ENCODE measurements around the gene GLI3.
A peak's percentile ranks its signal among the peaks of the same experiment; 100 is the strongest.

The GLI3 gene

GRCh38 chr7:42237811-42238541, 967 bp upstream of the GLI3 start:
- no peak for TF ChIP-seq CTCF (IDR thresholded peaks at IDR 0.05; ENCODE audit: insufficient read depth, low read depth, low read length, missing control alignments)
- peak; percentile 51 for DNase-seq (ENCODE audit: low read depth)
- H3K4me3 ChIP-seq (ENCODE audit: low read length) = peak overlapping the region; percentile 78

- H3K4me3 ChIP-seq (ENCODE audit: low read length) = peak overlapping the region; percentile 78
- no peak for TF ChIP-seq CTCF (IDR thresholded peaks at IDR 0.05; ENCODE audit: insufficient read depth, low read depth, low read length, missing control alignments)
- peak; percentile 54 for DNase-seq (ENCODE audit: low read depth)
These were observed 588 bp downstream of the GLI3 start for GRCh38 chr7:42236266-42236975.

DNA sequence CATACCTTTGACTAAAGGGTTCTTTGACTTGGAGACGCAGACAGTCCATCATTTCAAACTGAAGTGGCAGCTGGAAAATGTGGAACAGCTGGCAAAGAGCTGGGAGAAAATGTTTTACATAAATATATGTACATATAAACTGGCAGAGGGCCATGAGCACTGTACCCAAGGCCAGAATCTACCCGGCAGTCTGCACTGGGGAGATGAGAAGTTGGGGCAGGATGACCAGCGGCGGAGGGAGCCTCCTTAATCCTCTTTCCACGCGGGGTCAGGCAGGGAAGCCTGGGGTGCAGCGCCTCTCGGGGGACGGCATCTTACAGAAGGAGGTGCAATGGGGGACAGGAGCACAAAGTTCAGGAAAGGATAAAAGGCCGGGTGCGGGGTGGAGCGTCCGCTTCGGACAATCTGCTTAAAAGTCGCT, 1.3 kb downstream of the GLI3 start:
- peak overlapping the region; percentile 78 for H3K4me3 ChIP-seq (ENCODE audit: low read length)
- peak; percentile 28 for DNase-seq (ENCODE audit: low read depth)
- TF ChIP-seq CTCF (IDR thresholded peaks at IDR 0.05; ENCODE audit: insufficient read depth, low read depth, low read length, missing control alignments) = peak; percentile 2

GRCh38 chr7:42234736-42235135, 2.3 kb downstream of the GLI3 start:
- peak overlapping the region; percentile 14 for H3K4me3 ChIP-seq (ENCODE audit: low read length)
- TF ChIP-seq CTCF (IDR thresholded peaks at IDR 0.05; ENCODE audit: insufficient read depth, low read depth, low read length, missing control alignments) = no peak
- no peak for DNase-seq (ENCODE audit: low read depth)

DNA sequence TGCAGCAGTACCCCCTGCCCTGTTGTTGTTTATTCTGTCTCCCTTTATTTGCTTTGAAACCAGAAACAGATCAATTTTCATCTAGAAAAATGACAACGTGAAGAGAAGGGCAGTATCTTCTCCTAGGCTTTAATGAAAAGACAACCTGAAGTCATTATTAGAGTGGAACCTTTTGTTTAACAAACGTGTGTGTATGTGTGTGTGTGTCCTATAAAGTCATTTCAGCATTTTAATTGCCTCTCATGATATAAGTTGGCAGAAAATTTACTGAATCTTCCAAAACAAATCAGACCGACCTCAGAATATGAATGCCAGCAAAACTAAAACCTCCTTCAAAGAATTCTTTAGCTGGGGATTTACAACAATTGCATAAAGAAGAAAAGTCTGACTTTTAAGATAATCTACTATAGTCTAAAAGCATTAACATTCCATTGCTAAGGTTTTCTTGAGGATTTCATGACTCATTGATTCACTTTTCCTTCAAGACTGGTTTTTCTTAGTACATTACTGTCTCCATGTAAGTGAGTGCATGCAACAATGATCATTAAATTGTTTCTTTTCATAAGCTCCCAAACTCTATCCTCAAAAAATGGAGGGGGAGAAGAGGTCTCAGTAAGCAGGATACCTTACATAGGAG, 3.2 kb downstream of the GLI3 start:
- DNase-seq (ENCODE audit: low read depth) = peak; percentile 51
- H3K4me3 ChIP-seq (ENCODE audit: low read length) = no peak overlapping the region
- no peak for TF ChIP-seq CTCF (IDR thresholded peaks at IDR 0.05; ENCODE audit: insufficient read depth, low read depth, low read length, missing control alignments)

DNA sequence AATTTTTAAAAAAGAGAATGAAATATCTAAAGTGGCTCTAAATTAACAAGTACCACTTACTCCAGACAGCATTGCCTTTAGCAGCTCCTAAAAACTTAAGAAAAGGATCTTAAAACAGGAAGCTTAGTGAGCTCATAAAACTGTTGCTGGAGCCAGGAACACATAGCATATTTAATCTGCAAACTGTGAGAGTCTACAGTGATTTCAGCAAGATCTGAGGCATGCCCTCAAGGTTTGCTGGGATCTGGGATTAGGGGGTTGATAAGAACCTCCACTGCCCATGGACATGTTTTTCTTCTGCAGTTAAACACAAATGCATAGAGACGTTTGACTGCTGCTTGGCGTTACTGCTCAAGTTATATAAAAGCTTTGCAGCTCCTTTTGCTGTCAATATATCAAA, 3.8 kb downstream of the GLI3 start:
- TF ChIP-seq CTCF (IDR thresholded peaks at IDR 0.05; ENCODE audit: insufficient read depth, low read depth, low read length, missing control alignments) = no peak
- DNase-seq (ENCODE audit: low read depth) = no peak
- H3K4me3 ChIP-seq (ENCODE audit: low read length) = no peak overlapping the region
